Measurements from ENCODE around the gene RAD18. TPM values are rescaled to one million over a fixed set of nuclear protein-coding genes. Genes with fewer than 3 reads are reported as not detected.

The RAD18 gene
- polyA plus RNA-seq, 4 donors = 5.5 to 16.3 (median 8.1) TPM

- 86 to 100% (median 86%) methylated on average over 1 of the region's 1 CpG for WGBS, 3 donors
- no peaks in the 10 kb centered on the region for H3K36me3 ChIP-seq (ENCODE audit: control insufficient read depth in 3 of 3, insufficient read depth in 2 of 3, low read depth in 1 of 3, low read length in 3 of 3)
- FAIRE-seq (no peak), DNase-seq (no peak)
- peaks cover 0 to 11% of the 10 kb centered on the region in 2 donors for H3K9me3 ChIP-seq (ENCODE audit: control insufficient read depth in 2 of 2, insufficient read depth in 1 of 2, low read depth in 1 of 2, low read length in 1 of 2)
- H3K4me3 ChIP-seq (ENCODE audit: low read depth in 1 of 3, low read length in 3 of 3) = no peak overlapping the region
- H3K27me3 ChIP-seq (ENCODE audit: control insufficient read depth in 3 of 3, insufficient read depth in 3 of 3, low read length in 3 of 3) = no peaks in the 10 kb centered on the region
- H3K4me1 ChIP-seq (ENCODE audit: control insufficient read depth in 3 of 3, insufficient read depth in 2 of 3, low read depth in 1 of 3, low read length in 2 of 3) = peaks cover 4 to 11% (median 8%) of the 10 kb centered on the region in 3 donors
- no peak overlapping the region for H3K27ac ChIP-seq (ENCODE audit: low read depth in 1 of 3, low read length in 2 of 3)
These were observed 19.8 kb upstream of the RAD18 start for GRCh38 chr3:8983026-8983425.

- Histone ChIP-seq H3K27ac (ENCODE audit: low read depth in 1 of 3, low read length in 2 of 3) (no peak overlapping the region), H3K4me3 (ENCODE audit: low read depth in 1 of 3, low read length in 3 of 3) (no peak overlapping the region), H3K4me1 (ENCODE audit: control insufficient read depth in 3 of 3, insufficient read depth in 2 of 3, low read depth in 1 of 3, low read length in 2 of 3) (peaks cover 4 to 11% (median 6%) of the 10 kb centered on the region in 3 donors), H3K36me3 (ENCODE audit: control insufficient read depth in 3 of 3, insufficient read depth in 2 of 3, low read depth in 1 of 3, low read length in 3 of 3) (no peaks in the 10 kb centered on the region), H3K27me3 (ENCODE audit: control insufficient read depth in 3 of 3, insufficient read depth in 3 of 3, low read length in 3 of 3) (peaks cover 0 to 2% (median 0%) of the 10 kb centered on the region in 3 donors), H3K9me3 (ENCODE audit: control insufficient read depth in 2 of 2, insufficient read depth in 1 of 2, low read depth in 1 of 2, low read length in 1 of 2) (peaks cover 0 to 11% of the 10 kb centered on the region in 2 donors)
- DNase-seq (no peak), FAIRE-seq (no peak)
- WGBS, 3 donors = 40 to 83% (median 49%) methylated on average over 5 of the region's 5 CpGs
These were observed 19.2 kb upstream of the RAD18 start for GRCh38 chr3:8982509-8982908.

GRCh38 chr3:8981700-8982099 is 18.4 kb upstream of the RAD18 start:
- DNase-seq (peak; percentile 62 to 90), FAIRE-seq (no peak)
- Histone ChIP-seq H3K4me3 (ENCODE audit: low read depth in 1 of 3, low read length in 3 of 3) (no peak overlapping the region), H3K27ac (ENCODE audit: low read depth in 1 of 3, low read length in 2 of 3) (peak overlapping the region in 1 of 3 donors; percentile 69), H3K9me3 (ENCODE audit: control insufficient read depth in 2 of 2, insufficient read depth in 1 of 2, low read depth in 1 of 2, low read length in 1 of 2) (peaks cover 0 to 11% of the 10 kb centered on the region in 2 donors), H3K4me1 (ENCODE audit: control insufficient read depth in 3 of 3, insufficient read depth in 2 of 3, low read depth in 1 of 3, low read length in 2 of 3) (peaks cover 4 to 11% (median 4%) of the 10 kb centered on the region in 3 donors), H3K36me3 (ENCODE audit: control insufficient read depth in 3 of 3, insufficient read depth in 2 of 3, low read depth in 1 of 3, low read length in 3 of 3) (no peaks in the 10 kb centered on the region), H3K27me3 (ENCODE audit: control insufficient read depth in 3 of 3, insufficient read depth in 3 of 3, low read length in 3 of 3) (peaks cover 0 to 5% (median 0%) of the 10 kb centered on the region in 3 donors)
- WGBS, 3 donors = 28 to 67% (median 49%) methylated on average over 9 of the region's 9 CpGs

GRCh38 chr3:8981296-8981695 is 18.0 kb upstream of the RAD18 start:
- peaks cover 0 to 5% (median 0%) of the 10 kb centered on the region in 3 donors for H3K27me3 ChIP-seq (ENCODE audit: control insufficient read depth in 3 of 3, insufficient read depth in 3 of 3, low read length in 3 of 3)
- DNase-seq = no peak
- peaks cover 4 to 11% (median 4%) of the 10 kb centered on the region in 3 donors for H3K4me1 ChIP-seq (ENCODE audit: control insufficient read depth in 3 of 3, insufficient read depth in 2 of 3, low read depth in 1 of 3, low read length in 2 of 3)
- no peak for FAIRE-seq
- no peak overlapping the region for H3K4me3 ChIP-seq (ENCODE audit: low read depth in 1 of 3, low read length in 3 of 3)
- 77 to 86% (median 79%) methylated on average over 9 of the region's 9 CpGs for WGBS, 3 donors
- peaks cover 0 to 11% of the 10 kb centered on the region in 2 donors for H3K9me3 ChIP-seq (ENCODE audit: control insufficient read depth in 2 of 2, insufficient read depth in 1 of 2, low read depth in 1 of 2, low read length in 1 of 2)
- peak overlapping the region in 1 of 3 donors; percentile 17 for H3K27ac ChIP-seq (ENCODE audit: low read depth in 1 of 3, low read length in 2 of 3)
- H3K36me3 ChIP-seq (ENCODE audit: control insufficient read depth in 3 of 3, insufficient read depth in 2 of 3, low read depth in 1 of 3, low read length in 3 of 3) = no peaks in the 10 kb centered on the region

GRCh38 chr3:8980756-8981257 is 17.5 kb upstream of the RAD18 start:
- DNase-seq (no peak), FAIRE-seq (no peak)
- Histone ChIP-seq H3K36me3 (ENCODE audit: control insufficient read depth in 3 of 3, insufficient read depth in 2 of 3, low read depth in 1 of 3, low read length in 3 of 3) (no peaks in the 10 kb centered on the region), H3K4me1 (ENCODE audit: control insufficient read depth in 3 of 3, insufficient read depth in 2 of 3, low read depth in 1 of 3, low read length in 2 of 3) (peaks cover 4 to 11% (median 4%) of the 10 kb centered on the region in 3 donors), H3K27ac (ENCODE audit: low read depth in 1 of 3, low read length in 2 of 3) (no peak overlapping the region), H3K27me3 (ENCODE audit: control insufficient read depth in 3 of 3, insufficient read depth in 3 of 3, low read length in 3 of 3) (peaks cover 0 to 5% (median 0%) of the 10 kb centered on the region in 3 donors), H3K4me3 (ENCODE audit: low read depth in 1 of 3, low read length in 3 of 3) (no peak overlapping the region), H3K9me3 (ENCODE audit: control insufficient read depth in 2 of 2, insufficient read depth in 1 of 2, low read depth in 1 of 2, low read length in 1 of 2) (peaks cover 0 to 11% of the 10 kb centered on the region in 2 donors)
- WGBS, 3 donors = 66 to 77% (median 75%) methylated on average over 6 of the region's 6 CpGs

- H3K4me3 ChIP-seq (ENCODE audit: low read depth in 1 of 3, low read length in 3 of 3) = no peak overlapping the region
- H3K27me3 ChIP-seq (ENCODE audit: control insufficient read depth in 3 of 3, insufficient read depth in 3 of 3, low read length in 3 of 3) = peaks cover 0 to 5% (median 0%) of the 10 kb centered on the region in 3 donors
- FAIRE-seq (no peak), DNase-seq (no peak)
- H3K27ac ChIP-seq (ENCODE audit: low read depth in 1 of 3, low read length in 2 of 3) = no peak overlapping the region
- no peaks in the 10 kb centered on the region for H3K36me3 ChIP-seq (ENCODE audit: control insufficient read depth in 3 of 3, insufficient read depth in 2 of 3, low read depth in 1 of 3, low read length in 3 of 3)
- peaks cover 0 to 11% of the 10 kb centered on the region in 2 donors for H3K9me3 ChIP-seq (ENCODE audit: control insufficient read depth in 2 of 2, insufficient read depth in 1 of 2, low read depth in 1 of 2, low read length in 1 of 2)
- peaks cover 4 to 11% (median 4%) of the 10 kb centered on the region in 3 donors for H3K4me1 ChIP-seq (ENCODE audit: control insufficient read depth in 3 of 3, insufficient read depth in 2 of 3, low read depth in 1 of 3, low read length in 2 of 3)
- WGBS, 3 donors = 83 to 97% (median 94%) methylated on average over 1 of the region's 1 CpG
These were observed 16.0 kb upstream of the RAD18 start for GRCh38 chr3:8979262-8979661.

GRCh38 chr3:8978551-8978950 is 15.3 kb upstream of the RAD18 start:
- Histone ChIP-seq H3K4me3 (ENCODE audit: low read depth in 1 of 3, low read length in 3 of 3) (no peak overlapping the region), H3K27me3 (ENCODE audit: control insufficient read depth in 3 of 3, insufficient read depth in 3 of 3, low read length in 3 of 3) (peaks cover 0 to 5% (median 0%) of the 10 kb centered on the region in 3 donors), H3K36me3 (ENCODE audit: control insufficient read depth in 3 of 3, insufficient read depth in 2 of 3, low read depth in 1 of 3, low read length in 3 of 3) (no peaks in the 10 kb centered on the region), H3K9me3 (ENCODE audit: control insufficient read depth in 2 of 2, insufficient read depth in 1 of 2, low read depth in 1 of 2, low read length in 1 of 2) (peaks cover 0 to 11% of the 10 kb centered on the region in 2 donors), H3K4me1 (ENCODE audit: control insufficient read depth in 3 of 3, insufficient read depth in 2 of 3, low read depth in 1 of 3, low read length in 2 of 3) (peaks cover under 1 to 7% (median under 1%) of the 10 kb centered on the region in 3 donors), H3K27ac (ENCODE audit: low read depth in 1 of 3, low read length in 2 of 3) (no peak overlapping the region)
- no peak for DNase-seq
- WGBS, 3 donors = 66 to 84% (median 79%) methylated on average over 3 of the region's 3 CpGs
- no peak for FAIRE-seq

- Histone ChIP-seq H3K36me3 (ENCODE audit: control insufficient read depth in 3 of 3, insufficient read depth in 2 of 3, low read depth in 1 of 3, low read length in 3 of 3) (no peaks in the 10 kb centered on the region), H3K27me3 (ENCODE audit: control insufficient read depth in 3 of 3, insufficient read depth in 3 of 3, low read length in 3 of 3) (peaks cover 0 to 5% (median 0%) of the 10 kb centered on the region in 3 donors), H3K4me3 (ENCODE audit: low read depth in 1 of 3, low read length in 3 of 3) (no peak overlapping the region), H3K4me1 (ENCODE audit: control insufficient read depth in 3 of 3, insufficient read depth in 2 of 3, low read depth in 1 of 3, low read length in 2 of 3) (peaks cover 0 to 4% (median 0%) of the 10 kb centered on the region in 3 donors), H3K9me3 (ENCODE audit: control insufficient read depth in 2 of 2, insufficient read depth in 1 of 2, low read depth in 1 of 2, low read length in 1 of 2) (peaks cover 0 to 11% of the 10 kb centered on the region in 2 donors), H3K27ac (ENCODE audit: low read depth in 1 of 3, low read length in 2 of 3) (no peak overlapping the region)
- no peak for FAIRE-seq
- WGBS, 3 donors = 82 to 88% (median 84%) methylated on average over 6 of the region's 6 CpGs
- no peak for DNase-seq
These were observed 13.4 kb upstream of the RAD18 start for GRCh38 chr3:8976540-8977182.
